Panc1 (cell line): ENCODE measurements around the gene GATAD2B. TPM values are rescaled to one million over a fixed set of nuclear protein-coding genes. Genes with fewer than 3 reads are reported as not detected.

Experiments
- ATAC-seq: fragments of 200-7000 bp; cut with Tn5 transposase; 2 replicates; pipeline ENCODE4 v1.9.1; 2020; ENCODE audit warnings: mild to moderate bottlenecking, moderate library complexity
- BruUV-seq: library from RNA; stranded (reverse); fragments of 400-500 nt; replicated peaks from 2 replicates; lab custom pipeline; 2021; lab: Mats Ljungman, UMichigan
- CTCF ChIA-PET: fragments of 300-600 bp; sonication (Branson Sonifier 250); formaldehyde crosslinking; loops from one replicate; lab custom pipeline; 2022; ENCODE audit warnings: antibody characterized with exemption; lab: Charles Lee
- POLR2A ChIA-PET: fragments of 300-600 bp; sonication (Branson Sonifier 250); formaldehyde crosslinking; loops from one replicate; lab custom pipeline; 2022; ENCODE audit warnings: antibody characterized with exemption; lab: Charles Lee
- DNase-seq: peaks from one replicate; pipeline ENCODE4 v3.0.0-alpha.2; 2010; ENCODE audit warnings: low read depth, low spot score
- H3K27ac ChIP-seq: 2 replicates; pipeline ENCODE4 v1.5.1; 2011; ENCODE audit warnings: mild to moderate bottlenecking, low read length, inconsistent platforms
- H3K27me3 ChIP-seq: fragments of 200-500 bp; sonication (Bioruptor generic); 2 replicates; pipeline ENCODE4 v1.6.0; 2014; ENCODE audit warnings: low read length, inconsistent platforms; ENCODE audit not compliant: control insufficient read depth, insufficient read depth
- H3K36me3 ChIP-seq: fragments of 200-500 bp; sonication (Bioruptor generic); 2 replicates; pipeline ENCODE4 v1.5.1; 2014; ENCODE audit warnings: inconsistent platforms, mild to moderate bottlenecking, low read length, moderate library complexity; ENCODE audit not compliant: control insufficient read depth, insufficient read depth
- H3K4me1 ChIP-seq: 2 replicates; pipeline ENCODE4 v1.5.1; 2011; ENCODE audit warnings: inconsistent platforms, mild to moderate bottlenecking, low read length, moderate library complexity; ENCODE audit not compliant: control insufficient read depth, insufficient read depth
- H3K4me3 ChIP-seq, 2 experiments: 2 replicates each; pipeline ENCODE4 v1.5.1; 2011 to 2012; ENCODE audit warnings: low read depth in 2 of 2, low read length in 2 of 2, mild to moderate bottlenecking in 2 of 2, inconsistent platforms in 1 of 2, moderate library complexity in 1 of 2
- H3K9me3 ChIP-seq: fragments of 200-500 bp; sonication (Bioruptor generic); 2 replicates; pipeline ENCODE4 v1.5.1; 2014; ENCODE audit warnings: low read depth, mild to moderate bottlenecking, inconsistent platforms, low read length, moderate library complexity; ENCODE audit not compliant: control insufficient read depth, insufficient read depth
- CTCF ChIP-seq: fragments of 450-650 bp; IDR thresholded peaks from 2 replicates; pipeline ENCODE4 v1.5.1; 2017; ENCODE audit warnings: mild to moderate bottlenecking
- POLR2AphosphoS5 ChIP-seq: IDR thresholded peaks from 2 replicates; pipeline ENCODE4 v1.6.1; 2012; ENCODE audit warnings: mild to moderate bottlenecking, low read depth, low read length, moderate library complexity
- SIN3A ChIP-seq: IDR thresholded peaks from 2 replicates; pipeline ENCODE4 v1.6.1; 2012; ENCODE audit warnings: low read depth, mild to moderate bottlenecking, low read length, moderate library complexity, borderline replicate concordance; ENCODE audit not compliant: insufficient read depth
- TCF7L2 ChIP-seq: IDR thresholded peaks from 2 replicates; pipeline ENCODE4 v1.6.1; 2011; ENCODE audit warnings: mild to moderate bottlenecking, low read depth, low read length, inconsistent platforms
- in situ Hi-C: cut with HindIII; loops from 2 replicates; pipeline ENCODE4 v1.10.0; 2016; ENCODE audit warnings: low sequenced_read_pairs, low pct_unique_long_range_greater_than_20kb
- intact Hi-C: fragments of 100-400 bp; cut with micrococcal nuclease; formaldehyde crosslinking; loops from one replicate; pipeline ENCODE4 v1.10.0; 2022; ENCODE audit not compliant: unreplicated experiment
- total RNA-seq: library from RNA; stranded (reverse); gene quantifications from one replicate; pipeline ENCODE4 v1.2.1, GENCODE V29; 2021; ENCODE audit not compliant: unreplicated experiment
- TF ChIP-seq, protein P1 (sequence below), 2 experiments: IDR thresholded peaks; 2 replicates each; pipeline ENCODE4 v1.6.1; 2011 to 2012; ENCODE audit warnings: low read depth in 2 of 2, control low read depth in 1 of 2, low read length in 1 of 2, mild to moderate bottlenecking in 1 of 2, moderate library complexity in 1 of 2; ENCODE audit not compliant: insufficient read depth in 1 of 2

Gene GATAD2B
- total RNA-seq, 1 experiment from 2014 or later, result 47.2 TPM

- Histone ChIP-seq H3K4me1 (peaks cover 27% of the 10 kb centered on the region), H3K9me3 (no peaks in the 10 kb centered on the region), H3K27me3 (no peaks in the 10 kb centered on the region), H3K36me3 (peaks cover 2% of the 10 kb centered on the region; the same call in 1 of the 2 replicates), H3K4me3 (peak overlapping the region; percentile 80 to 98), H3K27ac (peak overlapping the region; percentile 86)
- TF ChIP-seq CTCF (no peak), TCF7L2 (no peak), SIN3A (no peak), POLR2AphosphoS5 (no peak)
- TF ChIP-seq, protein P1, sequence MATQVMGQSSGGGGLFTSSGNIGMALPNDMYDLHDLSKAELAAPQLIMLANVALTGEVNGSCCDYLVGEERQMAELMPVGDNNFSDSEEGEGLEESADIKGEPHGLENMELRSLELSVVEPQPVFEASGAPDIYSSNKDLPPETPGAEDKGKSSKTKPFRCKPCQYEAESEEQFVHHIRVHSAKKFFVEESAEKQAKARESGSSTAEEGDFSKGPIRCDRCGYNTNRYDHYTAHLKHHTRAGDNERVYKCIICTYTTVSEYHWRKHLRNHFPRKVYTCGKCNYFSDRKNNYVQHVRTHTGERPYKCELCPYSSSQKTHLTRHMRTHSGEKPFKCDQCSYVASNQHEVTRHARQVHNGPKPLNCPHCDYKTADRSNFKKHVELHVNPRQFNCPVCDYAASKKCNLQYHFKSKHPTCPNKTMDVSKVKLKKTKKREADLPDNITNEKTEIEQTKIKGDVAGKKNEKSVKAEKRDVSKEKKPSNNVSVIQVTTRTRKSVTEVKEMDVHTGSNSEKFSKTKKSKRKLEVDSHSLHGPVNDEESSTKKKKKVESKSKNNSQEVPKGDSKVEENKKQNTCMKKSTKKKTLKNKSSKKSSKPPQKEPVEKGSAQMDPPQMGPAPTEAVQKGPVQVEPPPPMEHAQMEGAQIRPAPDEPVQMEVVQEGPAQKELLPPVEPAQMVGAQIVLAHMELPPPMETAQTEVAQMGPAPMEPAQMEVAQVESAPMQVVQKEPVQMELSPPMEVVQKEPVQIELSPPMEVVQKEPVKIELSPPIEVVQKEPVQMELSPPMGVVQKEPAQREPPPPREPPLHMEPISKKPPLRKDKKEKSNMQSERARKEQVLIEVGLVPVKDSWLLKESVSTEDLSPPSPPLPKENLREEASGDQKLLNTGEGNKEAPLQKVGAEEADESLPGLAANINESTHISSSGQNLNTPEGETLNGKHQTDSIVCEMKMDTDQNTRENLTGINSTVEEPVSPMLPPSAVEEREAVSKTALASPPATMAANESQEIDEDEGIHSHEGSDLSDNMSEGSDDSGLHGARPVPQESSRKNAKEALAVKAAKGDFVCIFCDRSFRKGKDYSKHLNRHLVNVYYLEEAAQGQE (IDR thresholded peaks at IDR 0.05; ENCODE audit: insufficient read depth in 1 of 2, low read depth in 2 of 2, low read length in 1 of 2), result no peak
- ChIA-PET POLR2A (no interaction called here), CTCF (interaction anchor here (0.6 kb wide), 1 partner anchor 127 kb away, joined by 5 read pairs; no protein-coding TSS in a partner anchor)
- DNase-seq (no peak), ATAC-seq (no peak)
- BruUV-seq, result no TSS peak
- intact Hi-C loops (no loop called here), in situ Hi-C loops (no loop called here)
Observed at GRCh38 chr1:153956997-153957715, 34.4 kb upstream of the GATAD2B start.

GRCh38 chr1:153954826-153955225, 32.1 kb upstream of the GATAD2B start:
- in situ Hi-C loops, result no loop called here

More at GRCh38 chr1:153954826-153955225, 32.1 kb upstream of the GATAD2B start:
- BruUV-seq, result no TSS peak
- Histone ChIP-seq H3K4me3 (no peak overlapping the region), H3K4me1 (peaks cover 16% of the 10 kb centered on the region), H3K9me3 (no peaks in the 10 kb centered on the region), H3K27ac (no peak overlapping the region), H3K36me3 (peaks cover 3% of the 10 kb centered on the region), H3K27me3 (no peaks in the 10 kb centered on the region)
- ChIA-PET CTCF (no interaction called here), POLR2A (interaction anchor here (0.6 kb wide), 1 partner anchor 29 kb away, joined by 19 read pairs; no protein-coding TSS in a partner anchor)
- TF ChIP-seq CTCF (no peak), POLR2AphosphoS5 (no peak), SIN3A (no peak)
- TF ChIP-seq, protein P1 (IDR thresholded peaks at IDR 0.05; ENCODE audit: insufficient read depth in 1 of 2, low read depth in 2 of 2, low read length in 1 of 2), result no peak
- DNase-seq (no peak), ATAC-seq (no peak)
- intact Hi-C loops, result no loop called here
